OCI-LY3 (cell line): ENCODE data around the gene ABCB8.
"Not testable (repeated sequence)": the region's sequence is repeated elsewhere in the genome, so short reads cannot be mapped to it uniquely, and the experiment has no call there.

ENCODE experiments used
- H2AFZ ChIP-seq: fragments of 200-600, 300-600 bp; shearing (Covaris generic); 2 replicates; pipeline ENCODE4 v1.6.0; 2014; ENCODE audit warnings: antibody characterized with exemption, low read depth, low read length
- H3K27ac ChIP-seq: fragments of 200-600, 300-600 bp; sonication (generic); 2 replicates; pipeline ENCODE4 v1.5.1; 2014; ENCODE audit warnings: mild to moderate bottlenecking, low read length, moderate library complexity, mixed read lengths
- H3K27me3 ChIP-seq: fragments of 200-600, 300-600 bp; sonication (generic); 2 replicates; pipeline ENCODE4 v1.6.1; 2014; ENCODE audit warnings: low read depth, low read length, mixed read lengths
- H3K36me3 ChIP-seq: fragments of 200-600, 300-600 bp; sonication (generic); replicated peaks from 2 replicates; pipeline ENCODE3; 2014; ENCODE audit warnings: low read depth, low read length, mixed read lengths
- H3K4me1 ChIP-seq: fragments of 300-600, 200-600 bp; sonication (generic); 2 replicates; pipeline ENCODE4 v1.6.1; 2014; ENCODE audit warnings: low read length, mixed read lengths
- H3K4me2 ChIP-seq: fragments of 200-600, 300-600 bp; sonication (generic); 2 replicates; pipeline ENCODE4 v1.6.1; 2014; ENCODE audit warnings: low read length, mixed read lengths
- H3K4me3 ChIP-seq: fragments of 300-600, 200-600 bp; sonication (generic); 2 replicates; pipeline ENCODE4 v1.5.1; 2014; ENCODE audit warnings: antibody characterized with exemption, mild to moderate bottlenecking, low read length, moderate library complexity
- H3K79me2 ChIP-seq: fragments of 300-600, 200-600 bp; shearing (Covaris generic); 2 replicates; pipeline ENCODE4 v1.6.1; 2014; ENCODE audit warnings: mild to moderate bottlenecking, low read length, mixed read lengths
- H3K9ac ChIP-seq: fragments of 300-600, 200-600 bp; shearing (Covaris generic); 2 replicates; pipeline ENCODE4 v1.6.0; 2014; ENCODE audit warnings: mild to moderate bottlenecking, low read length, moderate library complexity
- H3K9me3 ChIP-seq: fragments of 200-600, 300-600 bp; shearing (Covaris generic); 2 replicates; pipeline ENCODE4 v1.6.1; 2014; ENCODE audit warnings: low read length, mixed read lengths; ENCODE audit not compliant: insufficient read depth
- H4K20me1 ChIP-seq: fragments of 200-600, 300-600 bp; sonication (generic); 2 replicates; pipeline ENCODE4 v1.6.1; 2016; ENCODE audit warnings: low read length, mixed read lengths; ENCODE audit not compliant: insufficient read depth
- CTCF ChIP-seq: fragments of 200-600, 300-600 bp; sonication (generic); IDR thresholded peaks from 2 replicates; pipeline ENCODE4 v1.5.1; 2014; ENCODE audit warnings: antibody characterized with exemption, low read length, low read depth
- EZH2phosphoT487 ChIP-seq: fragments of 200-600 bp; shearing (Covaris generic); IDR thresholded peaks from 2 replicates; pipeline ENCODE4 v1.6.1; 2018; ENCODE audit warnings: antibody characterized with exemption, mixed run types, low read depth

ABCB8 gene

GRCh38 chr7:151027728-151028130 is 521 bp upstream of the ABCB8 start:
- Histone ChIP-seq H2AFZ (peak overlapping the region; percentile 72), H3K4me2 (peak overlapping the region; percentile 83), H3K4me3 (peak overlapping the region; percentile 91), H3K79me2 (peaks cover 11% of the 10 kb centered on the region), H3K9ac (peak overlapping the region; percentile 52)
- not testable (repeated sequence) for H3K36me3 ChIP-seq, H3K9me3 ChIP-seq, H3K27me3 ChIP-seq, H3K27ac ChIP-seq, H3K4me1 ChIP-seq, H4K20me1 ChIP-seq

- peak overlapping the region; percentile 91 for H3K4me3 ChIP-seq
- H3K79me2 ChIP-seq, result peaks cover 11% of the 10 kb centered on the region
- H3K4me2 ChIP-seq, result peak overlapping the region; percentile 74
- peaks cover 10% of the 10 kb centered on the region for H3K4me1 ChIP-seq
- peak overlapping the region; percentile 74 for H3K9ac ChIP-seq
- H3K27ac ChIP-seq, result no peak overlapping the region
- TF ChIP-seq CTCF, result no peak
- no peak for TF ChIP-seq EZH2phosphoT487
- H4K20me1 ChIP-seq, result no peaks in the 10 kb centered on the region
- no peaks in the 10 kb centered on the region for H3K9me3 ChIP-seq
- H3K36me3 ChIP-seq, result no peaks in the 10 kb centered on the region
- no peaks in the 10 kb centered on the region for H3K27me3 ChIP-seq
- 0 out of 2 replicates have a peak overlapping the region, but pooled peaks have one; percentile 73 for H2AFZ ChIP-seq
These were observed 775 bp downstream of the ABCB8 start for GRCh38 chr7:151028948-151029501.

GRCh38 chr7:151031011-151031410 is 2.8 kb downstream of the ABCB8 start:
- no peak overlapping the region for H3K27ac ChIP-seq
- no peaks in the 10 kb centered on the region for H3K27me3 ChIP-seq
- H2AFZ ChIP-seq, result no peak overlapping the region
- H3K9me3 ChIP-seq, result no peaks in the 10 kb centered on the region
- peaks cover 10% of the 10 kb centered on the region for H3K4me1 ChIP-seq
- H3K79me2 ChIP-seq, result peaks cover 11% of the 10 kb centered on the region
- no peak overlapping the region for H3K4me2 ChIP-seq
- no peaks in the 10 kb centered on the region for H3K36me3 ChIP-seq
- no peaks in the 10 kb centered on the region for H4K20me1 ChIP-seq
- no peak for TF ChIP-seq CTCF
- no peak for TF ChIP-seq EZH2phosphoT487
- H3K4me3 ChIP-seq, result no peak overlapping the region
- no peak overlapping the region for H3K9ac ChIP-seq

- H3K4me3 ChIP-seq, result no peak overlapping the region
- TF ChIP-seq EZH2phosphoT487 (no peak), CTCF (no peak)
- no peak overlapping the region for H3K9ac ChIP-seq
- H2AFZ ChIP-seq, result no peak overlapping the region
- H3K27me3 ChIP-seq, result no peaks in the 10 kb centered on the region
- H3K79me2 ChIP-seq, result peaks cover 11% of the 10 kb centered on the region
- no peaks in the 10 kb centered on the region for H3K36me3 ChIP-seq
- no peaks in the 10 kb centered on the region for H4K20me1 ChIP-seq
- H3K4me1 ChIP-seq, result peaks cover 3% of the 10 kb centered on the region; the same call in 1 of the 2 replicates
- no peaks in the 10 kb centered on the region for H3K9me3 ChIP-seq
- no peak overlapping the region for H3K27ac ChIP-seq
- H3K4me2 ChIP-seq, result no peak overlapping the region
These were observed 5.0 kb downstream of the ABCB8 start for GRCh38 chr7:151032936-151033863.
